WERI-Rb-1 (cell line): ENCODE results near the gene SYTL3.
"Not testable (repeated sequence)": the region's sequence is repeated elsewhere in the genome, so short reads cannot be mapped to it uniquely, and the experiment has no call there.

Source experiments
- DNase-seq: peaks from one replicate; pipeline ENCODE4 v3.0.0-alpha.2; 2020
- H3K27ac ChIP-seq: fragments of 250-450 bp; sonication (Bioruptor Pico); 2 replicates; pipeline ENCODE4 v1.5.1; 2020; ENCODE audit warnings: mild to moderate bottlenecking, moderate library complexity
- H3K27me3 ChIP-seq: fragments of 250-450 bp; sonication (Bioruptor Pico); 2 replicates; pipeline ENCODE4 v1.5.1; 2021; ENCODE audit warnings: mild to moderate bottlenecking, low read depth, moderate library complexity; ENCODE audit not compliant: insufficient read depth, severe bottlenecking
- H3K36me3 ChIP-seq: fragments of 250-450 bp; sonication (Bioruptor Pico); 2 replicates; pipeline ENCODE4 v1.5.1; 2020; ENCODE audit warnings: mild to moderate bottlenecking, moderate library complexity
- H3K4me3 ChIP-seq: 2 replicates; pipeline ENCODE4 v1.5.1; 2011; ENCODE audit warnings: low read depth, mild to moderate bottlenecking, control low read depth, low read length
- H3K9me3 ChIP-seq: fragments of 250-450 bp; sonication (Bioruptor Pico); 2 replicates; pipeline ENCODE4 v1.5.1; 2021; ENCODE audit warnings: mild to moderate bottlenecking, moderate library complexity; ENCODE audit not compliant: severe bottlenecking
- TF ChIP-seq, protein P1 (sequence below): IDR thresholded peaks from 2 replicates; pipeline ENCODE4 v1.5.1; 2011; ENCODE audit warnings: low read depth, mild to moderate bottlenecking, control low read depth, inconsistent platforms, low read length

SYTL3 gene

DNA sequence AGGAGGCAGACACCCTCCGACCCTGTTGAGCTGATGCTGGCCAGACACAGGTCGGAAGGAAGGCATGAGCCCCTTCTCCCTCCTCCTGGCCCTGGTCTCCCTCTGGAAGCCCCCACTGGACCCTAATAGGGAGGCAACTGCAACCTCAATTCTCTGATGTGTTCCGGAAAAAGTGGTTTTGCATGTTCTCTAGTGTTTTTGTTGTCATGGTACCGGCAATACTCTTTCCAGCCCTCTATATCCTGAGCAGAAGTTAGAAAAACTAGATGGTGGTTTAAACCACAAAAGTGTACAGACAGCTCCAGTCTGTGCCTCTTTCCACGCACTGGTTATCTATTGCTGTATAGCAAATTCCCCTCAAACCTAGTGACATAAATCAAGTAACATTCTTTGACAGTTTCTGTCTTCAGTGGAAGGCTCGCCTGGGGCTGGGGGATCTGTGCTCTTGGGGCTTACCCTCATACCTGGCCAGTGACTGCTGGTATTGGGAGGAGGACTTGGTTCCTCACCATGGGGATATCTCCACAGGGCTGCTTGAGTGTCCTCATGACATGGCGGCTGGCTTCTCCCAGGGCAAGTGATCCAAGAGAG is 37.0 kb downstream of the SYTL3 start:
- H3K9me3 ChIP-seq, result no peaks in the 10 kb centered on the region
- H3K4me3 ChIP-seq, result no peak overlapping the region
- no peak for DNase-seq
- no peaks in the 10 kb centered on the region for H3K36me3 ChIP-seq
- TF ChIP-seq, protein P1, sequence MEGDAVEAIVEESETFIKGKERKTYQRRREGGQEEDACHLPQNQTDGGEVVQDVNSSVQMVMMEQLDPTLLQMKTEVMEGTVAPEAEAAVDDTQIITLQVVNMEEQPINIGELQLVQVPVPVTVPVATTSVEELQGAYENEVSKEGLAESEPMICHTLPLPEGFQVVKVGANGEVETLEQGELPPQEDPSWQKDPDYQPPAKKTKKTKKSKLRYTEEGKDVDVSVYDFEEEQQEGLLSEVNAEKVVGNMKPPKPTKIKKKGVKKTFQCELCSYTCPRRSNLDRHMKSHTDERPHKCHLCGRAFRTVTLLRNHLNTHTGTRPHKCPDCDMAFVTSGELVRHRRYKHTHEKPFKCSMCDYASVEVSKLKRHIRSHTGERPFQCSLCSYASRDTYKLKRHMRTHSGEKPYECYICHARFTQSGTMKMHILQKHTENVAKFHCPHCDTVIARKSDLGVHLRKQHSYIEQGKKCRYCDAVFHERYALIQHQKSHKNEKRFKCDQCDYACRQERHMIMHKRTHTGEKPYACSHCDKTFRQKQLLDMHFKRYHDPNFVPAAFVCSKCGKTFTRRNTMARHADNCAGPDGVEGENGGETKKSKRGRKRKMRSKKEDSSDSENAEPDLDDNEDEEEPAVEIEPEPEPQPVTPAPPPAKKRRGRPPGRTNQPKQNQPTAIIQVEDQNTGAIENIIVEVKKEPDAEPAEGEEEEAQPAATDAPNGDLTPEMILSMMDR, result no peak
- no peak overlapping the region for H3K27ac ChIP-seq
- no peaks in the 10 kb centered on the region for H3K27me3 ChIP-seq

GRCh38 chr6:158687506-158687905 is 37.7 kb downstream of the SYTL3 start:
- Histone ChIP-seq H3K4me3 (no peak overlapping the region), H3K9me3 (no peaks in the 10 kb centered on the region), H3K27ac (no peak overlapping the region), H3K27me3 (no peaks in the 10 kb centered on the region), H3K36me3 (no peaks in the 10 kb centered on the region)
- TF ChIP-seq, protein P1, result no peak
- DNase-seq, result no peak

GRCh38 chr6:158688860-158689259 is 39.0 kb downstream of the SYTL3 start:
- Histone ChIP-seq H3K27me3 (no peaks in the 10 kb centered on the region), H3K27ac (no peak overlapping the region), H3K4me3 (no peak overlapping the region), H3K9me3 (no peaks in the 10 kb centered on the region), H3K36me3 (no peaks in the 10 kb centered on the region)
- DNase-seq, result no peak
- TF ChIP-seq, protein P1, result no peak

GRCh38 chr6:158694913-158695312 is 45.1 kb downstream of the SYTL3 start:
- no peak for DNase-seq
- TF ChIP-seq, protein P1, result no peak
- H3K4me3 ChIP-seq, result no peak overlapping the region
- no peaks in the 10 kb centered on the region for H3K27me3 ChIP-seq
- H3K36me3 ChIP-seq, result no peaks in the 10 kb centered on the region
- H3K27ac ChIP-seq, result no peak overlapping the region
- no peaks in the 10 kb centered on the region for H3K9me3 ChIP-seq

DNA sequence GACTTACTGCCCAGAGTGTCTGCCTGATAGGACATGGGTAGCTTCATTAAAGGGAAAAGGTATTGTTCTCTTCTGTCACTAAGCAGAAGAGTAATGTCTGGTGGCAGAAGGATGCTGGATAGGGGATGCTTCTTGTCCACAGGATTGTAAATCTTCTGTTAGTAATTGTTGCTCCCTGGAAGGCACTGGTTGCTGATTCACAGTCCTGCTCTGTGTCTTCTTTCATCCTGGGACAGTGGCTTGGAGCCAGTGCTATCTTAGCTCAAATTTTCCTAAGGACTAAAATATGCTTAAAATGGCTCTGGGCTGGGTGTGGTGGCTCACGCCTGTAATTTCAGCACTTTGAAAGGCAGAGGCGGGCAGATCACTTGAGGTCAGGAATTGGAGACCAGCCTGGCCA is 48.0 kb downstream of the SYTL3 start:
- Histone ChIP-seq H3K27me3 (no peaks in the 10 kb centered on the region), H3K4me3 (no peak overlapping the region), H3K36me3 (no peaks in the 10 kb centered on the region), H3K9me3 (no peaks in the 10 kb centered on the region), H3K27ac (no peak overlapping the region)
- no peak for DNase-seq
- TF ChIP-seq, protein P1, result no peak

DNA sequence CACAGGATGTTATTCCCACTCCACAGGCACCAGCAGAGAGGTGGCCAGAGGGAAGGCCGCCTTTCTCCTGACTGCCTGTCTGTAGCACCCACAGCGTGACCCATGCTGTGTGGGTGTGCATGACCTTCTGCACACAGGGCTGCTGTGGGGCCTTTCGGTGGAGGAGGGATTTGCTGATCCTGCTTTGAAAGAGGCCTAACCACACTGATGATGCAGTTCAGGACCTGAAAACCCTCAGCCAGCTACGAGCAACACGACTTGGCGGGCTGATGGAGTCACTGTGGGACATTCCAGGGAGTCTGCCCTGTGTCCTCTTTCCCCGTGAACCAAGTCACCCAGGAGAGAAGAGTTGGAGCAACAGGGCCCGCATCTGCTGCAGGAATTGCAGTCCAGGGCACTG is 49.1 kb downstream of the SYTL3 start:
- no peak for DNase-seq
- TF ChIP-seq, protein P1, result no peak

GRCh38 chr6:158701268-158701667 is 51.4 kb downstream of the SYTL3 start:
- not testable (repeated sequence) for H3K36me3 ChIP-seq, DNase-seq, H3K27me3 ChIP-seq, H3K9me3 ChIP-seq, H3K4me3 ChIP-seq, H3K27ac ChIP-seq

More for the DNA sequence above, 49.1 kb downstream of the SYTL3 start:
- Histone ChIP-seq H3K36me3 (no peaks in the 10 kb centered on the region), H3K27ac (no peak overlapping the region), H3K27me3 (no peaks in the 10 kb centered on the region), H3K9me3 (no peaks in the 10 kb centered on the region), H3K4me3 (no peak overlapping the region)
